DOHH2 (cell line): ENCODE results near the gene ELOVL7.
"Not testable (repeated sequence)": the region's sequence is repeated elsewhere in the genome, so short reads cannot be mapped to it uniquely, and the experiment has no call there.

ENCODE experiments used
- H3F3A ChIP-seq: fragments of 200-600 bp; sonication (generic), shearing (Covaris generic); 2 replicates; pipeline ENCODE4 v1.6.0; 2016; ENCODE audit warnings: antibody characterized with exemption, mild to moderate bottlenecking; ENCODE audit not compliant: control insufficient read depth, insufficient read depth
- H3K27ac ChIP-seq: fragments of 200-600 bp; sonication (generic); 2 replicates; pipeline ENCODE4 v1.5.1; 2014; ENCODE audit warnings: low read depth, mild to moderate bottlenecking, low read length, moderate library complexity
- H3K27me3 ChIP-seq: fragments of 200-600 bp; sonication (generic); 2 replicates; pipeline ENCODE4 v1.6.1; 2014; ENCODE audit warnings: mild to moderate bottlenecking, low read length, mixed read lengths; ENCODE audit not compliant: control insufficient read depth
- H3K36me3 ChIP-seq: fragments of 200-600 bp; sonication (generic); 2 replicates; pipeline ENCODE4 v1.6.1; 2014; ENCODE audit warnings: mild to moderate bottlenecking, low read length, moderate library complexity, mixed read lengths; ENCODE audit not compliant: control insufficient read depth
- H3K4me1 ChIP-seq: fragments of 200-600 bp; sonication (generic); 2 replicates; pipeline ENCODE4 v1.6.1; 2014; ENCODE audit warnings: mild to moderate bottlenecking, low read length, mixed read lengths; ENCODE audit not compliant: control insufficient read depth
- H3K4me2 ChIP-seq: fragments of 200-600 bp; sonication (generic); 2 replicates; pipeline ENCODE4 v1.6.0; 2014; ENCODE audit warnings: mild to moderate bottlenecking, low read length, moderate library complexity
- H3K4me3 ChIP-seq: fragments of 200-600 bp; sonication (generic); 2 replicates; pipeline ENCODE4 v1.5.1; 2014; ENCODE audit warnings: mild to moderate bottlenecking, low read length, mixed read lengths
- H3K79me2 ChIP-seq: fragments of 200-600 bp; sonication (generic); 2 replicates; pipeline ENCODE4 v1.6.1; 2014; ENCODE audit warnings: mild to moderate bottlenecking, low read length, mixed read lengths; ENCODE audit not compliant: control insufficient read depth
- H3K9me2 ChIP-seq: fragments of 200-600 bp; sonication (generic); replicated peaks from 2 replicates; pipeline ENCODE4 v1.6.1; 2014; ENCODE audit warnings: mild to moderate bottlenecking, low read length, mixed read lengths; ENCODE audit not compliant: control insufficient read depth
- H3K9me3 ChIP-seq: fragments of 200-600 bp; sonication (generic); 2 replicates; pipeline ENCODE4 v1.6.1; 2014; ENCODE audit warnings: antibody characterized with exemption, low read length, mixed read lengths; ENCODE audit not compliant: control insufficient read depth, insufficient read depth
- H4K20me1 ChIP-seq: fragments of 200-600 bp; sonication (generic); 2 replicates; pipeline ENCODE4 v1.6.0; 2014; ENCODE audit warnings: low read depth, mild to moderate bottlenecking, antibody characterized with exemption, low read length, moderate library complexity; ENCODE audit not compliant: control insufficient read depth, insufficient read depth
- EZH2phosphoT487 ChIP-seq: fragments of 200-600 bp; sonication (generic); IDR thresholded peaks from 2 replicates; pipeline ENCODE4 v1.6.1; 2017; ENCODE audit warnings: borderline replicate concordance, mild to moderate bottlenecking, antibody characterized with exemption, low read length, moderate library complexity, mixed read lengths
- TF ChIP-seq, protein P1 (sequence below): fragments of 200-600 bp; sonication (generic); IDR thresholded peaks from one replicate; pipeline ENCODE4 v1.5.1; 2014; ENCODE audit warnings: antibody characterized with exemption, mild to moderate bottlenecking, low read depth, low read length; ENCODE audit not compliant: poor library complexity, severe bottlenecking

The ELOVL7 gene

DNA sequence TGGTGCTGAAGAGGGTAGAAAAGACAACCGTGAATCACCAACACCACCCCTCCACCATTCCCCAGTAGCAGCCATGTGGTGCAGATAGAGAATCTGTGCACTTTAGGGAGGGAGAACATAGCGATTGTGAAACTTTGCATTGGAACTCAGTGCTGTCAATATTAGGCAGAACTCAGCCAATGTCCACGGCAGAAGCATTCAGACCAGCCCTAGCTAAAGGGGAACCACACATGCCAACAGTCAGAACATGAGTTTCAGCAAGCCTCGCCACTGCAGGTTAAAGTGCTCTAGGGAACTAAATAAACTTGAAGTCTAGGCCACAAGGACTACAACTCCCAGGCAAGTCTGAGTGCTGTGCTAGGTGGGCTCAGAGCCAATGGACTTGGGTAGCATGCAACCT lies 105.6 kb downstream of the ELOVL7 start:
- H3K36me3 ChIP-seq, result no peaks in the 10 kb centered on the region
- H3K4me2 ChIP-seq, result no peak overlapping the region
- H3K4me3 ChIP-seq, result no peak overlapping the region
- H3K4me1 ChIP-seq, result no peaks in the 10 kb centered on the region
- no peaks in the 10 kb centered on the region for H3F3A ChIP-seq
- TF ChIP-seq EZH2phosphoT487, result no peak
- TF ChIP-seq, protein P1, sequence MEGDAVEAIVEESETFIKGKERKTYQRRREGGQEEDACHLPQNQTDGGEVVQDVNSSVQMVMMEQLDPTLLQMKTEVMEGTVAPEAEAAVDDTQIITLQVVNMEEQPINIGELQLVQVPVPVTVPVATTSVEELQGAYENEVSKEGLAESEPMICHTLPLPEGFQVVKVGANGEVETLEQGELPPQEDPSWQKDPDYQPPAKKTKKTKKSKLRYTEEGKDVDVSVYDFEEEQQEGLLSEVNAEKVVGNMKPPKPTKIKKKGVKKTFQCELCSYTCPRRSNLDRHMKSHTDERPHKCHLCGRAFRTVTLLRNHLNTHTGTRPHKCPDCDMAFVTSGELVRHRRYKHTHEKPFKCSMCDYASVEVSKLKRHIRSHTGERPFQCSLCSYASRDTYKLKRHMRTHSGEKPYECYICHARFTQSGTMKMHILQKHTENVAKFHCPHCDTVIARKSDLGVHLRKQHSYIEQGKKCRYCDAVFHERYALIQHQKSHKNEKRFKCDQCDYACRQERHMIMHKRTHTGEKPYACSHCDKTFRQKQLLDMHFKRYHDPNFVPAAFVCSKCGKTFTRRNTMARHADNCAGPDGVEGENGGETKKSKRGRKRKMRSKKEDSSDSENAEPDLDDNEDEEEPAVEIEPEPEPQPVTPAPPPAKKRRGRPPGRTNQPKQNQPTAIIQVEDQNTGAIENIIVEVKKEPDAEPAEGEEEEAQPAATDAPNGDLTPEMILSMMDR, result no peak
- H4K20me1 ChIP-seq, result no peaks in the 10 kb centered on the region
- no peaks in the 10 kb centered on the region for H3K79me2 ChIP-seq
- no peaks in the 10 kb centered on the region for H3K9me2 ChIP-seq
- H3K9me3 ChIP-seq, result no peaks in the 10 kb centered on the region
- no peaks in the 10 kb centered on the region for H3K27me3 ChIP-seq
- H3K27ac ChIP-seq, result no peak overlapping the region

- not testable (repeated sequence) for H3K4me1 ChIP-seq
These were observed 113.2 kb downstream of the ELOVL7 start for GRCh38 chr5:60730858-60731257.

DNA sequence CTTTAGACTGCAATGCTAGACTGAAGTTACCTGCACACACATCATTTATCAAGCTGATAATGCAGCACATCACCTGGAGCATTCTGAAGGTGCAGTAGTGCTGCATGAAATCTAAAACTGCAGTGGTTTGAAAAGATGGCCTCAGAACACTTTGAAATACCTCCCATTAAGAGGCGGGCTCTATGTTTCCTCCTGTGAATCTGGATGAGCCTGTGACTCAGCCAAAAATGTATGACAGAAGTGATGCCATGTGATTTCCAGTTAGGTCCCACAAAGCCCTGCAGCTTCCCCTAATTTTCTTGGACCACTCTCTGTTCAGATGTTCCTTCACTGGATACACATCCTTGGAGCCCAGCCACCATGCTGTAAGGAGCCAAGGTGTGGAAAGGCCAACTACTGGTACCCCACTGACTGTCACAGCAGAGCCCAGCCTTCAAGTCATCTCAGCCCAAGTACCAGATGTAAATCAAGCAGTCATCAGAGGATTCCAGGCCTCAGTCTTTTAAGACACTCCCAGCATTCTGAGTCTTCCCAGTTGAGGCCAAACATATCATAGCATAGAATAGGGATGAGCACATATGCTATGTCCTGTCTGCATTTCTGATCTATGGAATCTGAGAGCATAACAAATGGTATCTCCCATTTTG lies 116.9 kb downstream of the ELOVL7 start:
- Histone ChIP-seq H3K27ac (no peak overlapping the region), H3K27me3 (no peaks in the 10 kb centered on the region), H3K4me2 (no peak overlapping the region), H3K79me2 (no peaks in the 10 kb centered on the region), H3K36me3 (no peaks in the 10 kb centered on the region), H3K4me1 (no peaks in the 10 kb centered on the region), H3F3A (no peaks in the 10 kb centered on the region), H3K9me3 (no peaks in the 10 kb centered on the region), H3K9me2 (no peaks in the 10 kb centered on the region), H4K20me1 (no peaks in the 10 kb centered on the region), H3K4me3 (no peak overlapping the region)
- no peak for TF ChIP-seq EZH2phosphoT487
- TF ChIP-seq, protein P1, result no peak

More at GRCh38 chr5:60730858-60731257, 113.2 kb downstream of the ELOVL7 start:
- H3K9me3 ChIP-seq, H3K79me2 ChIP-seq, H3K4me3 ChIP-seq, H3F3A ChIP-seq, H3K27ac ChIP-seq, H3K9me2 ChIP-seq, H3K36me3 ChIP-seq, H3K27me3 ChIP-seq, H3K4me2 ChIP-seq, H4K20me1 ChIP-seq: not testable (repeated sequence)

GRCh38 chr5:60724126-60724525 lies 119.9 kb downstream of the ELOVL7 start:
- no peaks in the 10 kb centered on the region for H4K20me1 ChIP-seq
- H3K79me2 ChIP-seq, result no peaks in the 10 kb centered on the region
- no peak overlapping the region for H3K27ac ChIP-seq
- H3K36me3 ChIP-seq, result no peaks in the 10 kb centered on the region
- H3K4me3 ChIP-seq, result no peak overlapping the region
- TF ChIP-seq, protein P1, result no peak
- TF ChIP-seq EZH2phosphoT487, result no peak
- H3K27me3 ChIP-seq, result peaks cover 6% of the 10 kb centered on the region; the same call in 1 of the 2 replicates
- H3K9me2 ChIP-seq, result no peaks in the 10 kb centered on the region
- H3F3A ChIP-seq, result no peaks in the 10 kb centered on the region
- H3K4me1 ChIP-seq, result no peaks in the 10 kb centered on the region
- no peaks in the 10 kb centered on the region for H3K9me3 ChIP-seq
- no peak overlapping the region for H3K4me2 ChIP-seq
